ENCODE data around the gene ZNF273. TPM values are rescaled to one million over a fixed set of nuclear protein-coding genes. Genes with fewer than 3 reads are reported as not detected.
A peak's percentile ranks its signal among the peaks of the same experiment; 100 is the strongest.

Gene ZNF273
- total and polyA plus RNA-seq, 10 of the 15 experiments (the other 5 are each of a cell fraction or from before 2014, with no cell fraction given), result 4.8 to 12.3 (median 7.8) TPM

DNA sequence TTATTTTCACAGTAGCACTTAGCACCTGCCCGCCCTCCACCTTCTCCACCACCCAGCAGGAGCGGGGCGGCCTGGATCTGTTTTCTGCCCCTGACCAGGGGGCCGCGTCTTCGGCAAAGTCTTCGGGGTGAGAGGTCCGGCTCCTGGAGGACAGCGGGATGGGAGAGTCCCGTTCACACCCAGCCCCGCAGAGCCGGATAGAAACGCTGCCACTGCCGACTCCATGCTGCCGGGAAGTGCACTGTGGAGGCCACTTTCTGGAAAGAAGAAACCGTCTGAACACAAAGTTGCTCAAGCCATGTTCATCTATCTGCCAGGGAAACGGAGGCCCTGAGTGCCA is 14.5 kb upstream of the ZNF273 start:
- Histone ChIP-seq H3K4me3 (no peak overlapping the region), H3K36me3 (ENCODE audit: control insufficient read depth in 2 of 2, insufficient read depth in 2 of 2, low read length in 1 of 2) (no peaks in the 10 kb centered on the region), H3K9me3 (replicated peaks; ENCODE audit: control insufficient read depth, insufficient read depth, low read length) (peaks cover 2% of the 10 kb centered on the region; the same call in 2 of the 3 replicates), H2AFZ (ENCODE audit: control insufficient read depth, low read depth, low read length) (0 out of 2 replicates have a peak overlapping the region, but pooled peaks have one; percentile 23), H3K27ac (ENCODE audit: control insufficient read depth, insufficient read depth) (no peak overlapping the region), H3K79me2 (ENCODE audit: control insufficient read depth, insufficient read depth, low read length) (no peaks in the 10 kb centered on the region), H3K4me1 (ENCODE audit: control insufficient read depth, insufficient read depth, low read length) (no peaks in the 10 kb centered on the region), H3K9ac (ENCODE audit: control insufficient read depth, insufficient read depth, low read length) (no peak overlapping the region), H3K27me3 (replicated peaks in 1 of 2; ENCODE audit: control insufficient read depth in 2 of 2, insufficient read depth in 2 of 2, low read length in 1 of 2) (peaks cover 0 to 2% of the 10 kb centered on the region in 2 experiments; a peak in 1 of 4 replicates), H3K4me2 (ENCODE audit: control insufficient read depth, insufficient read depth) (no peak overlapping the region), H4K20me1 (ENCODE audit: control insufficient read depth, insufficient read depth) (no peaks in the 10 kb centered on the region)
- no TSS peak for BruUV-seq (replicated peaks)
- WGBS (ENCODE audit: insufficient coverage, insufficient replicate concordance, low lambda C conversion rate, missing lambda C conversion rate), result 5% methylated on average over 15 of the region's 17 CpGs
- DNase-seq (ENCODE audit: low read depth, low spot score) (no peak), ATAC-seq (no peak), FAIRE-seq (no peak)
- intact Hi-C loops (cut with micrococcal nuclease; ENCODE audit: unreplicated experiment) (no loop called here), in situ Hi-C loops (cut with MboI) (no loop called here)
- TF ChIP-seq CBFB (IDR thresholded peaks at IDR 0.05; ENCODE audit: low read depth), result no peak
- no peak for TF ChIP-seq MTA2 (IDR thresholded peaks at IDR 0.05; ENCODE audit: low read depth)
- no peak for TF ChIP-seq CREB1 (IDR thresholded peaks at IDR 0.05; ENCODE audit: low read depth)
- no peak for TF ChIP-seq CHD4 (IDR thresholded peaks at IDR 0.05)
- TF ChIP-seq EED (IDR thresholded peaks at IDR 0.05; ENCODE audit: low read depth), result no peak
- no peak for TF ChIP-seq NR2C2 (IDR thresholded peaks at IDR 0.05; ENCODE audit: borderline replicate concordance, control insufficient read depth, insufficient read length, low read depth)
- TF ChIP-seq ZNF592 (IDR thresholded peaks at IDR 0.05), result no peak
- TF ChIP-seq CBX5 (IDR thresholded peaks at IDR 0.05; ENCODE audit: low read depth), result no peak
- TF ChIP-seq ETV6 (conservative IDR thresholded peaks at IDR 0.05 in 1 of 2, IDR thresholded peaks at IDR 0.05 in 1 of 2; ENCODE audit: borderline replicate concordance in 1 of 2, low read depth in 1 of 2), result no peak
- no peak for TF ChIP-seq NR2F1 (conservative IDR thresholded peaks at IDR 0.05)
- TF ChIP-seq CEBPZ (IDR thresholded peaks at IDR 0.05; ENCODE audit: low read depth, low read length), result no peak
- no peak for TF ChIP-seq ZNF217 (IDR thresholded peaks at IDR 0.05)
- TF ChIP-seq POLR2A (IDR thresholded peaks at IDR 0.05; ENCODE audit: low read depth, low read length), result no peak
- no peak for TF ChIP-seq ZBTB11 (CRISPR knock-in tag; IDR thresholded peaks at IDR 0.05)
- SMC1A ChIA-PET (ENCODE audit: uncharacterized antibody, unreplicated experiment), result no interaction called here
- RAD21 ChIA-PET (ENCODE audit: unreplicated experiment), result no interaction called here
- POLR2A ChIA-PET, result interaction anchor here (0.6 kb wide), 1 partner anchor 921 kb away, joined by 4 read pairs; no protein-coding TSS in a partner anchor
- CTCF ChIA-PET, result interaction anchor here (0.6 to 1.1 kb wide), 3 partner anchors 8 to 58 kb away, joined by 4 to 5 read pairs (median 4); partner anchors contain the start of gene ZNF273
